Stimulated activated CD4-positive, alpha-beta T cell treated with anti-CD3 and anti-CD28 coated beads, Interleukin-15, amount 100 ng/mL, for 24 hours (primary cell): ENCODE data around the gene MAGOH.
"Not testable (repeated sequence)": the region's sequence is repeated elsewhere in the genome, so short reads cannot be mapped to it uniquely, and the experiment has no call there.

Experiments used
- DNase-seq: peaks from one replicate; pipeline ENCODE4 v3.0.0-alpha.2; 2020

The MAGOH gene

GRCh38 chr1:53219711-53220110 is 18.6 kb downstream of the MAGOH start:
- no peak for DNase-seq

GRCh38 chr1:53218201-53218600 is 20.1 kb downstream of the MAGOH start:
- no peak for DNase-seq

GRCh38 chr1:53214376-53214940 is 23.9 kb downstream of the MAGOH start:
- DNase-seq, result no peak

GRCh38 chr1:53210954-53211353 is 27.4 kb downstream of the MAGOH start:
- no peak for DNase-seq

- DNase-seq, result no peak
Observed at GRCh38 chr1:53210352-53210751, 28.0 kb downstream of the MAGOH start.

- no peak for DNase-seq
Observed at GRCh38 chr1:53207726-53208125, 30.6 kb downstream of the MAGOH start.

GRCh38 chr1:53206735-53207379 is 31.5 kb downstream of the MAGOH start:
- DNase-seq, result no peak

GRCh38 chr1:53206083-53206685 is 32.1 kb downstream of the MAGOH start:
- DNase-seq, result not testable (repeated sequence)

- not testable (repeated sequence) for DNase-seq
Observed at GRCh38 chr1:53205496-53205895, 32.8 kb downstream of the MAGOH start.

GRCh38 chr1:53203466-53203865 is 34.9 kb downstream of the MAGOH start:
- no peak for DNase-seq

GRCh38 chr1:53198241-53198651 is 40.1 kb downstream of the MAGOH start:
- no peak for DNase-seq

GRCh38 chr1:53197291-53198200 is 40.8 kb downstream of the MAGOH start:
- no peak for DNase-seq

- peak; percentile 97 for DNase-seq
Observed at GRCh38 chr1:53196485-53197290, 41.6 kb downstream of the MAGOH start, which contains the start of gene CPT2. Gene CPT2, plus strand, starts transcription at chr1:53196824. Its CDS starts 120 bp downstream, at chr1:53196944.

- DNase-seq, result no peak
Observed at GRCh38 chr1:53196017-53196484, 42.3 kb downstream of the MAGOH start.

- no peak for DNase-seq
Observed at GRCh38 chr1:53195246-53196016, 42.9 kb downstream of the MAGOH start.

- no peak for DNase-seq
Observed at GRCh38 chr1:53190210-53190611, 48.1 kb downstream of the MAGOH start.

GRCh38 chr1:53189061-53189460 is 49.3 kb downstream of the MAGOH start:
- no peak for DNase-seq

- no peak for DNase-seq
Observed at GRCh38 chr1:53188099-53188498, 50.2 kb downstream of the MAGOH start.

- no peak for DNase-seq
Observed at GRCh38 chr1:53187401-53187800, 50.9 kb downstream of the MAGOH start.

- no peak for DNase-seq
Observed at GRCh38 chr1:53186533-53186932, 51.8 kb downstream of the MAGOH start.

GRCh38 chr1:53185955-53186297 is 52.4 kb downstream of the MAGOH start:
- DNase-seq, result not testable (repeated sequence)
